Measurements from ENCODE around the gene SNTG2.

SNTG2 gene

DNA sequence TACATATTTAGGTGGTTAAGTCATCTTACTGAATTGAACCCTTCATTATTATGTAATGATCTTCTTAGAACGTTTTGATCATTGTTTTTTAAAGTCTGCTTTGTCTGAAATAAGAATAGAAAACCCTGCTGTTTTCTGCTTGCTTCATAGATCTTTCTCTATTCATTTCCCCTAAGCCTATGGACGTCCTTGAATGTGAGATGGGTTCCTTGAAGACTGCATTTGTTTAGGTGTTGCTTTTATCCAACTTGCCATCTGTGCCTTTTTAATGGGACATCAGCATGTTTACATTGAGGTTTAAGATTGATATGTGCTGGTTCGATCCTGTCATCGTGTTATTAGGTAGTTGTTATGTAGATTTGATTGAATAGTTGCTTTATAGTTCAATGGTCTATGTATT lies 95.4 kb downstream of the SNTG2 start:
- no peak overlapping the region for H3K4me3 ChIP-seq (ENCODE audit: low read depth, low read length)

DNA sequence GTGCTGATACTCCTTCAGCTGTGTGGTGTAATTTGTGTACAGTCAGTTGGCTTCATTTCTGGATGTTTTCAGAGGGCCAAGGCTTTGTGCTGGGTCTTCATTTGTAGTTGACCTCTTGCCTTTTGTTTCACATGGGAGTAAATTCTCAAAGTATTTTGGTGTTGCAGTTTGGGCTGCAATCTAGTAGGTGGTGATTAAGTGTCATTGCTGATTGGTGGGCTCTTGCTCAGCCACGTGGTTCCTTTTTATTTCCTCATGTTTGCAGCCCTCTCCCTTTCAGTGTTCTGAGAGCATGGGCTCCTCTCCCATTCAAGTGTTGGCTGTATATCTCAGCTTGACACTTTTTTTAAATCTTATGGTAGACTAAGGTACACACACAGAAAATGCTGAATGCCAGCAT lies 96.8 kb downstream of the SNTG2 start:
- H3K4me3 ChIP-seq (ENCODE audit: low read depth, low read length) = no peak overlapping the region

DNA sequence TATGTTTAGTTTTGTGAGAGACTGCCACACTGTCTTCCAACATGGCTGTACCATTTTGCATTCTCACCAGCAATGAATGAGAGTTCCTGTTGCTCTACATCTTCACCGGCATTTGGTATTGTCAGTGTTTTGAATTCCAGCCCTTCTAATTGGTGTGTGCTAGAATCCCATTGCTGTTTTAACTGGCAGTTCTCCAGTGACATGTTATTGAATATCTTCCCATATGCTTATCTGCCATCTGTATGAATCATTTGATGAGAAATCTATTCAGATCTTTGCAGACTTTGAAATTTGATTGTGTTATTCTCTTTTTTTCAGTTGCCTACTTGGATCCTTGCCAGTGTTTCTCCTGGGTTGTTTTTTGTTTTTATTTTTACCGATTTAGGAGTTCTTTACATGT lies 99.0 kb downstream of the SNTG2 start:
- H3K4me3 ChIP-seq (ENCODE audit: low read depth, low read length) = no peak overlapping the region

DNA sequence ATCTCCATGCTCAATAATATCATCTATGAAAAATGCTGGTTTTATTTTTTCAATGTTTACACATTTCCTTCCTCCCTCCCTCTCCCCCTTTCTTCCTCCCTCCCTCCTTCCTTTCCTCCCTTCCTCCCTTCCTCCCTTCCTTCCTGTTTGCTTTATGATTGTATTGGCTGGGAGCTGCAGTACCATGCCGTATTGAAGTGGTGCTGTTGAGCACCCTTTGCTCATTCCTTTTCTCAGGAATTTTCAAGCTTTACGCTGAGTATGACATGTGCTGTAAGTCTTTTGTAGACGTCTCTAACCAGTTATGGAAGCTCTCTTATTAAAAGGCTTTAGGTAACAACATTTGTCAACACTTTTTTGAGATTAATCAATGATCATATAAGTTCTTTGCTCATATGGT lies 100.4 kb downstream of the SNTG2 start:
- no peak overlapping the region for H3K4me3 ChIP-seq (ENCODE audit: low read depth, low read length)

DNA sequence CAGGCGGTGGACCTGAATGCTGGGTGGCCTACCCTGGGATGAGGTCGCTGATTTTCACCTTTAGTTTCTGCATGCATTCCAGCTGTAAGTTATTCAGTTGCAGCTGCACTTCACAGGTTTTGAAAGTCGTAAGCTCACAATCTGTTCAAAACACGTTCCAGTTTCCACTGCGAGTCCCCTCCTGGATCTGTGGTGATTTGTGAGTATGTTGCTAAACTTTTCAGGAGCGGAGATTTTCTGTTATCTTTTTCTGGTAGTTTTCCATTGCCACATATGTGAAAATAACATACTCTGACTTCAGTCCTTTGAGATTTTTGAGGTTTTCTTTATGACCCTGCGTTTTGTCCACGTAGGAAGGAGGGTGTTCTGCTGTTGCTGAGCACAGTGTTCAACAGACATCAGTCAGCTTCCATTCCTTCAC lies 102.1 kb downstream of the SNTG2 start:
- H3K4me3 ChIP-seq (ENCODE audit: low read depth, low read length) = no peak overlapping the region

DNA sequence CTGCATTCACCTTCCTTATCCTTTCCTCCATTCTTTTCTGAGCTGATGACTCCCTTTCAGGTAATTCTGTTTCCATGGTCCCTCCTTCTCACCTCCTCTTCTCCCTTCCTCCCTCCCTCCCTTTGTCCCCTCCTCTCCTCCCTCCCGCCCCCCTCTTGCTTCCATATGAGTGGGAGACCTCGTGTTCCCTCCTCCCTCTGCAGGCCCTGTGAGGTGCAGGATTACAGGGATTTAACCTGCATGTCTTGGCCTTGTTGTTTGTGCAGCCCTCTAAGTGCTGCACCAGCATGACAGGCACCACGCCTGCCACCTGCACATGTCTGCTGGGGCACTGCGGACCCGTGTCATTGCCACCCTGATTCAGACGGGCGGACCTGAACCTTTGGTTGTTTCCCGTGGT lies 103.1 kb downstream of the SNTG2 start:
- H3K4me3 ChIP-seq (ENCODE audit: low read depth, low read length) = no peak overlapping the region

DNA sequence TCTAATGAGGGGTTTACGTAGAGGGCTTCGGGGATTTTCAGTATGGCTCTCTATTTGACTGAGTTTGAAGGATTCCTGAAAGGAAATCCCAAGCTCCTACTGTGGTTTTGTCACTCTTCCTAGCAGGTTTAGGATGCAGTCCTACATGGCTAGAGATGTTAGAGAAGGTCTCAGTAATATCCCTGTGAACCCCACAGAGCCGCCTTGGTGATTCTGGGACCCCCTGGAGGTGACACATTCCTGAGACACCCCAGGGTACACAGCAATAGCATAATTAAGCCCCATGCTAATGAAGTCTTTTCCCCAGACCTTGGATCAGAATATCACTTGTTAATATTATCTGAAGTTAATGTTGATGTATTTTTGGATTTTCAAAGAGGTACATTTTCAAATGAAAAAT lies 103.8 kb downstream of the SNTG2 start:
- no peak overlapping the region for H3K4me3 ChIP-seq (ENCODE audit: low read depth, low read length)

DNA sequence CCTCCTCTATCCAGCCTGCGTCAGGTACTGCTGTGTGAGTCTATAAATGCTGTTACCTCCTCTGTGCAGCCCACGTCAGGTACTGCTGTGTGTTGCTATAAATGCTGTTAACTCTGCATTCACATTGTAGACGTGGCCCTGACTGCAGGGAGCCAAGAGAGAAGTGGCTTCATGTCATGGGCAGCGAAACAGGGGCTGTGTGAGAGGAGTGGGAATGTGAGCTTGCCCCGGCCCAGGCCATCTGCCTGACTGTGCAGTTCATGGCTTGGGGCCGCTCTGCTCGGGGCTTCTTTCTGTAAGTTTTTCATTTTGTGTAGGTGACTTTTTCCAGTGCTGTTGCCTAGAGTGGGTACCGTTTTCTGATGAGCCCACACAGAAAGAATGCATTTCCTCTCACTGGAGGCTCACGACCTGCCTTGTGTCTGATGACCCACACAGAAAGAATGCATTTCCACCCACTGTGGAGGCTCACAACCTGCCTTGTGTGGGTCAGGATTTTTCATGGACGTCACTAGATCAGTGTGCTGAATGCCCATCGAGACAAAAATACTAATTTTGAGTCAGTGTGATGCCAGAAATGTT lies 104.5 kb downstream of the SNTG2 start:
- H3K4me3 ChIP-seq (ENCODE audit: low read depth, low read length) = no peak overlapping the region

DNA sequence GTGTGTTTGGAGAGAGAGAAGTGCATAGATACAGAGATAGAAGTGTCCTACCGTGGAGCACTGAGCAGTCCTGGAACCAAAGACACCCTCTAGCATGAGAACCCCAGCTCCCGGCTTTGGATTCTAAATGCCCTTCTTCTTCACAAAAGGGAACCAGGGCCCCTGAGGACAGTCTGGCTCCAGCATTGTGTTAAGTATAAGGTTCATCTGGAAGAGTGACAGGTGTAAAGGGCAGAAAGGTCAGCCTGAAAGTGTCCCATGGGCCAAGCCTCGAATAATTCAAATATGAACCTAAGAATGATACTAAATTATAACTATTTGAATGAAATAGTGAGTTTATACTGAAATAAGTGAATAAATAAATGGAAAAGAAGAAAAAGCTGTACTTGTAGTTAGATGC lies 109.7 kb downstream of the SNTG2 start:
- no peak overlapping the region for H3K4me3 ChIP-seq (ENCODE audit: low read depth, low read length)

DNA sequence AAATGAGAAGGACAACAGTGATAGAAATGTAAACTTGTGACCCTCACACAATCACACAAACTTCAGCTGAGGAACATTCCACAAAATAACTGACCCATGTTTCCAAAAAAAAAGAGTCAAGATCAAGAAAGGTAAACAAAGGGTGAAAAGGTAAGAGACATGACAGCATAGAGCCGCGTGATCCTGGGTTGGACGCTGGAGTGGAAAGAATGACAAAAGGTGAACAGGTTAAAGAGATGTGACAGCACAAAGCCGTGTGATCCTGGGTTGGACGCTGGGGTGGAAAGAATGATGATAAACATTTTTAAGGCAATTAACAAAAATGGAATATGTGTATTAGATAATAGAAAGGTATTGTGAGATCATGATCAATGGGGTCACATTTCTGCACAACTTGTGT lies 110.3 kb downstream of the SNTG2 start:
- H3K4me3 ChIP-seq (ENCODE audit: low read depth, low read length) = no peak overlapping the region

DNA sequence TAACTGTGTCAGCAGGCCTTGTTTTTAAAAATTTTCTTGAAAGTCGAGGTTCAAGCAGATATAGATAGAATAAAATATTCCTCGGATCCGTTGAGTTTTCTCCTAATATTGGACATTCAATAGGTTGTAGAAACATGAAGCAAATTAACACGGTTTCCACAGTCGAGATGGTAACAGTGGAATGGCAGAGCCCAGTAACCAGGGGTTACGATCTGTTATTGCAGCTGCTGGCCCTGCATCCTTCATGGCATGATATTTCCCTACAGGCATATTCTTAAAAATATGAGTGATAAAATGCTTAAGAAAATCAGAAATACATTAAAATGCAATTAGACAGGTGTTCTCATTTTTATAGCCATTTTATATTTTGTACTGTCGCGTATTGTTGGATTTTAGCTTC lies 117.6 kb downstream of the SNTG2 start:
- H3K4me3 ChIP-seq (ENCODE audit: low read depth, low read length) = no peak overlapping the region

DNA sequence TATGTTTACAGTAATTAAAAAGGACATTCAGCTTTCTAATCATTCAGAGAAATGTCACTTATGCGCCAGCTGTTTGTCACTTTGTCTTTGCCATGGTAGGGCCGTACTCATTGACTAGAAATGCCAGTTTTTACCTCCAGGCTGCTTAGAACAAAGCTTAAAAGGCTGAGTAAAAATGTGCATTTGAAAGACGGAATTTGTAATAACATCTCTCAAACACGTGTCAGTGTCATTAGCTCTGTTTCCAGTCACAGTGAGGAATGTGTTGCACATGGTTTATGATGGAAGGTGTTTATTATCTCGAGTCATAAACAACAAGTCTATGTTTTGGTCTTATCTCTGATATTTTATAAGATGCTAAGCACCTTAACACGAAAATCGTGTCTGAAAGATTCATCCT lies 118.2 kb downstream of the SNTG2 start:
- no peak overlapping the region for H3K4me3 ChIP-seq (ENCODE audit: low read depth, low read length)

DNA sequence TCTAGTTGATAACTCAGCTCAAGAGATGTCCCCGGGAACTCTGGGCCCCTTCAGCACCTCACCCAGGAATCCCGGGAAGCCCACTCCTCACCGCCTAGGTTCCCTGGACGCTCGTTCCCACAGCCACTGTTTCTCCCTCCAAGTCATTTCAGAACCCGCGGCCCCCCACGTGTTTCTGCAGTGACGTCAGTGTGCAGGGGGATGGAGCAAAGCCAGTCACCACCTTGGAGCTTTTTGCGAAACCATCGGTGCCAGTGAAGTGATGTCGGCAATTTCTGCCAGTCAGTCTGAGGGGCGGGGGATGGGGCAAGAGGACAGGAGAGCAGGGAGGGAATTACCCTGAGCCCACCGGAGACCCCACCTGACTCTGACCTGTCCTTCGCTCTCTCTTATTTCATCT lies 119.2 kb downstream of the SNTG2 start:
- no peak overlapping the region for H3K4me3 ChIP-seq (ENCODE audit: low read depth, low read length)

DNA sequence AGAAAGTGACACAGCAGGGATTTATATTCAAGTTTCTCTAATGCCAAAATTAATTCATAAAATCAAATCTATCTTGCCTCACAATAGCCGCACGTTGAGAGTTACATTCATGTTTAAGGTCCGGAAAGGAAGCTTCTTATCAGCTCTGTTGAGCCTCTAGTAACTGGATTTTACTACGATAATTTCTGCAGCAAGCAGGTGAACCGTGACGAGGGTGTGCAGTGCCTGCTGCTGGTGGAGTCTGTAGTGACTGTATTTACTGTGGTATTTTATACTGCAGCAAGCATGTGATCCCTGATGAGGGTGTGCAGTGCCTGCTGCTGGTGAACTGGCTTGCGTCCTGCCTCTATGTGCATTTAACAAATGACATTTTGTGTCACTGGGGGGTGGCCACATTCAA lies 120.0 kb downstream of the SNTG2 start:
- no peak overlapping the region for H3K4me3 ChIP-seq (ENCODE audit: low read depth, low read length)

DNA sequence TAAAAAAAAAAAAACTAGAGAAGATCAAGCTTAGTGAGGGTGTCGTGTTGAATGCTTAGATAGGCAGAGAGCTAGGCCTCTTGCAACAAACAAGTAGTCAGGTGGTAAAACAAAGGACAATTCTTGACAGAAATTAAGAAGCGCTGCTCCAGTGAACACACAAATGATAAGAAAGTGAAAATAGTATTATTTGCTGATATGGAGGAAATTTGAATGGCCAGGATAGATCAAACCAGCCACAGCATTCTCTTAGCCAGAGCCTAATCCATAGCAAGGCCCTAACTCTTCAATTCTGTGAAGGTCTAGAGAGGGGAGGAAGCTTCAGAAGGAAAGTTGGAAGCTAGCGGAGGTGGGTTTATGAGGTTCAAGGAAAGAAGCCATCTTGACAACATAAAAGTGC lies 121.0 kb downstream of the SNTG2 start:
- H3K4me3 ChIP-seq (ENCODE audit: low read depth, low read length) = no peak overlapping the region

DNA sequence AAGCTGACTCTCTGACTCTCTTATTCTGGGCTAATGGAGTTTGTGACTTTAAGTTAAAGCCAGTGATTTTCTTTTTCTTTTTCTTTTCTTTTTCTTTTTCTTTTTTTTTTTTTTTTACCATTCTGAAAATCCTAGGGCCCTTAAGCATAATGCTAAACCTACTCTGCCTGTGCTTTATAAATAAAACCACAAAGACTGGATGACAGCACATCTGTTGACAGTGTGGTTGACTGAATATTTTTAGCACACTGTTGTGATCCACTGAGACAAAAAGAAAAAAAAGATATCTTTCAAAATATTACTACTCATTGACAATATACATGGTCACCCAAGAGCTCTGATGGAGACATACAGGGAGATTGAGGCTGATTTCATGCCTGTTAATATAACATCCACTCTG lies 121.6 kb downstream of the SNTG2 start:
- no peak overlapping the region for H3K4me3 ChIP-seq (ENCODE audit: low read depth, low read length)

DNA sequence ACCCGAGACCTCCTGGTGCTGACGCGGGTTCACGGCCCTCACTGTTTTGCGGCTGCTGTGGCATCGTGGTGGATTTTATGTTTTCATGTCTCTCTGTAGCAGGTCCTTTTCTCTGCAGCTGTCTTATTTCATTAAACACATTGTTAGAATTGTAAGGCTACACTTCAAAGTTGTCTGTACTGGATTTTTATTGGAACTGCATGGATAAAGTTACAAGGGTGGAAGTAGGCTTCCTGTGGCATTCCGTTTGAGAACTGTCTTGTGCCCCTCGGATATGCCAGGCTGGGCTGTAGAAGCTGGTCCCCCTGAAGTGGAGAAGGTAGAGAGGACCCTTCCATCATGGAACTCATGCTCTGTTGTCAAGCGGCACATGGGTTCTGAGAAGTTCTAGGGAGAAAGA lies 127.3 kb downstream of the SNTG2 start:
- H3K4me3 ChIP-seq (ENCODE audit: low read depth, low read length) = no peak overlapping the region

DNA sequence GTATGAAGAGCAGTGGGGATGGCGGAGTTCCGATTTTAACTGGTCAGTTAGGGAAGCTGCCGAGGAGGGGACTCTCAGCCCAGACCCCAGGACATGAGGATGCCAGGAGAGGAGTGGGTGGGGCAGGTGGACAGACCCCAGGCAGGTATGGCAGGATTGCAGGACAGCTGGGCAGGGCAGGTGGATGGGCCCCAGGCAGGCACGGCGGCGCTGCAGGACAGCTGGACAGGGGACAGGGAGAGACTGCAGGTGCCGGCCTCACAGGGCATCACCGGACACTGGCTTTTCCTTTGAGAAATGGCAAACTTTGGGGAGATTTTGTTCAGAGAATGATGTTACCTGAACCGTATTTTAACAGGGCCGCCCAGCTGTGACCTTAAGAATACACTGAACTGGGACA lies 127.7 kb downstream of the SNTG2 start:
- no peak overlapping the region for H3K4me3 ChIP-seq (ENCODE audit: low read depth, low read length)

DNA sequence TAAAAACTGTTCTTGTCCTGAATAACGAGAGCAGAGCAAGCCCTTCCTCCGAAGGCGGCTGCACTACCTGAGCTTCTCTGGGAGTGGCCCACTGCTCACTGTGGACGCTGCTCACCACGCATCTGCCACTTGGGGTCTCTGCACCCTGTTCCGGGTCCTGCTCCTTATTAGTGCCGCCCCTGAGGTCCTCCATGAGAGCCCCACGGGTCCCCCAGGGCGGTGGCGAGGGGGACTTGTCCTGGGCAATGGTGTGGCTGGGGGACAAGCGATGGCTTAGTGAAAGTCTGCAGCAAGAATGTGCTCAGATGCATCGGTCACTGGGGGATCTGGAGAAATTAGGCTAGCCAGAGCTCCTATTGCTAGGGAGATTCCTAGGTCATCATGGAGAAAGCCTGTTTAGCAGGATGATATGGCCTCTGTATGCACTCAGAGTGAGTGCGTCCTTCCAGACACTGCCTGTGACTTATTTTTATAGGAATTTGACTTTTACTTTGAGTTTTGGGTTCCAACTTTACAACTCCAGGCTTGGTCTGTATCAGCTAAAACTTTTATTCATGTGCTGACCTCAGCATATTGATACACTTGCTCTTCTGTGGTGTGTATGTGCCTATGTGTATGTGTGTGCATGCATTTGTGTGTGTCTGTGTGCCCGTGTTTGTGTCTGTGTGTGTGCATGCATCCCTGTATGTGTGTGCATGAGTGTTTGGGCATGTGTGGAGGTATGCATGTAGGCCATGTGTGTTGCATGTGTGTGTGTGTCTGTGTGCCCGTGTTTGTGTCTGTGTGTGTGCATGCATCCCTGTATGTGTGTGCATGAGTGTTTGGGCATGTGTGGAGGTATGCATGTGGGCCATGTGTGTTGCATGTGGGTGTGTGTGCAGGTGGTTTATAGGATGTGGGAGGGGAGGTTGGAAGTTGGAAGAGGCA lies 129.5 kb downstream of the SNTG2 start:
- H3K4me3 ChIP-seq (ENCODE audit: low read depth, low read length) = no peak overlapping the region

DNA sequence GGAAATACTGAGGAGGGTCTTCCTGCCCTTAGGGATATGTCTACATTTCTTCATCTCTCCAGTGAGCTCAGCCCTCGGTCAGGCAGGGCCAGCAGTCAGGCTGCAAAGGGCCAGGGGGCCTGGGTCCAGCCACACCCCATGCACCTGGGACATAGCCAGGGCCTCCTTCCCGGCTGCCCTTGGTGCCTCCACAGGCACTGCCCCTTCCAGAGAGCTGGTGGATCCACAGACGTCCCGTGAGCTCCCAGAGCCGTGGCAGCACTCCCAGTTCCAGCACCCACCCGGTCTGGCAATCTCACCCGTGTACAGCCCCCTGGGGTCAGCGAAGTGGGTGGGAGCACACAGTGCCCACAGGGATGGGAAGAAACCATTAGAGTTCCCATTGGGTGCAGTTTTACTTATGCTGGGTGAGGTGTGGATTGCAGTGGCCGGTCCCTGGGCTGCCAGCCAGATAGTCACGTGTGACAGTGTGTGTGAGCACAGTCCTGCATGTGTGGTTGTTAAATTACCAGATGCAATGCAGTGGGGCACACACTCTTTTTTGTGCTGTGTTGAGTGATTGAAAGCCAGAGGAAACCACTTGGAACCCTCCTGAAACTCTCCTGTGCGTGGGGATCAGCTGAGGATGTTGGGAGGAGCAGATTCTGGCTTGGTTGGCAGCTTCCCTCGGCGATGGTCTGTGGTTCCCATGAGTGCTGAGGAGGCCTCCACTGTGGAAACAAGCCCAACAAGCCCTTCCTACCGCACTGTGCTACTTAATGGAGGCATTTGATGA lies 131.0 kb downstream of the SNTG2 start:
- H3K4me3 ChIP-seq (ENCODE audit: low read depth, low read length) = no peak overlapping the region

DNA sequence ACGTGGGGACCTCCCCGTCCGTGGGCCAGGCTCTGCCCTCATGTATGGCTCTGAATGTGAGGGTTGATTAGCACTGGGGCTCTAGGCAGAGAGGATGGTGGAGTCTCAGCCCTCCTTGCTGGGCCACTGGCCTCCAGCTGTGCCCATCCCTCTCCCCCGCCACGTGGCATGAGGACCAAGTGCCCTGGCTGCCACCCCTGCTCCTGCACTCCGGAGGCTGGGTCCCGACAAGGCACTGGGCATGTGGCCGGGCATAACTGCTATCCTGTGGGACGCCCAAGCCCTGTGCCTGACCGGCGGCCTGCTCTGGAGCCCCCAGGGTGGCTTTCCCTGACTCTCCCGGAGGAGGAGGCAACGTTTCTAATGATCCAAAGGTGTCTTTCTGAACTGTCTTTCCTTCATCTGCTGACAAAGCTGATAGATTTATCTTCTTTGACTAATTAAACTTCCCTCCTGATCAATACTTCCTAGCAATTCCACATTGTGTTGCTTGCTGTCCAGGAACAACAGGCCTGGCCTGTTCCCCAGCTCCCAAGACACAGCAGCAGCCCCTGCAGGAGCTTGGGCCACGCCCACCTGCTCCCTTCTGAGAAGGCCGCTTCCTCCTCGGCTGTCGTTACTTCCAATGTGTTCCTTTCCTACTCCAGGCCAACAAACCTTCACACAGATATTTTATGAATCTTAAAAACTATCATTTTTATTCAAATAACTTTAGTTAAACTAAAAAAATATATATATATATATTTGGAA lies 132.0 kb downstream of the SNTG2 start:
- no peak overlapping the region for H3K4me3 ChIP-seq (ENCODE audit: low read depth, low read length)
